ENCODE results near the gene OR1J2.

The OR1J2 gene, protein sequence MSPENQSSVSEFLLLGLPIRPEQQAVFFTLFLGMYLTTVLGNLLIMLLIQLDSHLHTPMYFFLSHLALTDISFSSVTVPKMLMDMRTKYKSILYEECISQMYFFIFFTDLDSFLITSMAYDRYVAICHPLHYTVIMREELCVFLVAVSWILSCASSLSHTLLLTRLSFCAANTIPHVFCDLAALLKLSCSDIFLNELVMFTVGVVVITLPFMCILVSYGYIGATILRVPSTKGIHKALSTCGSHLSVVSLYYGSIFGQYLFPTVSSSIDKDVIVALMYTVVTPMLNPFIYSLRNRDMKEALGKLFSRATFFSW

GRCh38 chr9:122510502-122510901, at the start of gene OR1J2:
Gene OR1J2, plus strand, starts transcription at chr9:122510802. Its CDS starts 0 bp downstream, at chr9:122510802.
- no peak within 1 kb of the TSS for H3K4me2 ChIP-seq (ENCODE audit: insufficient read depth, low read length)
- no peak within 1 kb of the TSS for H3K27ac ChIP-seq (ENCODE audit: low read length)

GRCh38 chr9:122463828-122464632, 46.6 kb upstream of the OR1J2 start:
- Histone ChIP-seq H4K20me1 (ENCODE audit: insufficient read depth, low read length) (no peaks in the 10 kb centered on the region), H3K36me3 (ENCODE audit: insufficient read depth, low read length) (no peaks in the 10 kb centered on the region), H3K9ac (ENCODE audit: low read depth, low read length) (peak overlapping the region; percentile 31; the same call in 1 of the 2 replicates), H3K27ac (ENCODE audit: low read length) (peak overlapping the region; percentile 37; the same call in 1 of the 2 replicates), H3K4me3 (ENCODE audit: low read depth in 1 of 2, low read length in 2 of 2) (peak overlapping the region in 1 of 2 experiments; percentile 54; a peak in 2 of 4 replicates), H3K4me2 (ENCODE audit: insufficient read depth, low read length) (peak overlapping the region; percentile 63), H3K27me3 (ENCODE audit: insufficient read depth, low read length, poor library complexity) (peaks cover 5% of the 10 kb centered on the region), H3K4me1 (ENCODE audit: insufficient read depth, low read length) (peaks cover 13% of the 10 kb centered on the region), H2AFZ (ENCODE audit: low read depth, low read length) (peak overlapping the region; percentile 70), H3K79me2 (ENCODE audit: insufficient read depth, low read length) (no peaks in the 10 kb centered on the region), H3K9me3 (ENCODE audit: insufficient read depth, low read length, severe bottlenecking) (no peaks in the 10 kb centered on the region)
- peak; percentile 27 for DNase-seq
- ATAC-seq (ENCODE audit: insufficient read depth, low read depth): peak; percentile 17; the same call in 1 of the 3 replicates
- peak; percentile 50 for TF ChIP-seq CTCF (IDR thresholded peaks at IDR 0.05; ENCODE audit: borderline replicate concordance, extremely low read depth, low read length, poor library complexity, severe bottlenecking)
- TF ChIP-seq EZH2 (IDR thresholded peaks at IDR 0.05; ENCODE audit: borderline replicate concordance, low read depth, low read length, severe bottlenecking): no peak

More at GRCh38 chr9:122510502-122510901, at the start of gene OR1J2:
- Histone ChIP-seq H3K36me3 (ENCODE audit: insufficient read depth, low read length) (no peaks in the 10 kb centered on the region), H3K4me1 (ENCODE audit: insufficient read depth, low read length) (no peaks in the 10 kb centered on the region), H2AFZ (ENCODE audit: low read depth, low read length) (no peak within 1 kb of the TSS), H3K9me3 (ENCODE audit: insufficient read depth, low read length, severe bottlenecking) (no peaks in the 10 kb centered on the region), H3K27me3 (ENCODE audit: insufficient read depth, low read length, poor library complexity) (no peaks in the 10 kb centered on the region), H3K79me2 (ENCODE audit: insufficient read depth, low read length) (no peaks in the 10 kb centered on the region), H4K20me1 (ENCODE audit: insufficient read depth, low read length) (no peaks in the 10 kb centered on the region), H3K9ac (ENCODE audit: low read depth, low read length) (no peak within 1 kb of the TSS), H3K4me3 (ENCODE audit: low read depth in 1 of 2, low read length in 2 of 2) (no peak within 1 kb of the TSS)
- ATAC-seq (ENCODE audit: insufficient read depth, low read depth): no peak
- no peak for DNase-seq
- TF ChIP-seq CTCF (IDR thresholded peaks at IDR 0.05; ENCODE audit: borderline replicate concordance, extremely low read depth, low read length, poor library complexity, severe bottlenecking): no peak
- TF ChIP-seq EZH2 (IDR thresholded peaks at IDR 0.05; ENCODE audit: borderline replicate concordance, low read depth, low read length, severe bottlenecking): no peak

GRCh38 chr9:122464633-122465567, 45.7 kb upstream of the OR1J2 start:
- Histone ChIP-seq H4K20me1 (ENCODE audit: insufficient read depth, low read length) (no peaks in the 10 kb centered on the region), H3K27ac (ENCODE audit: low read length) (peak overlapping the region; percentile 37; the same call in 1 of the 2 replicates), H3K4me2 (ENCODE audit: insufficient read depth, low read length) (peak overlapping the region; percentile 63), H3K9me3 (ENCODE audit: insufficient read depth, low read length, severe bottlenecking) (no peaks in the 10 kb centered on the region), H3K27me3 (ENCODE audit: insufficient read depth, low read length, poor library complexity) (peaks cover 5% of the 10 kb centered on the region), H3K9ac (ENCODE audit: low read depth, low read length) (peak overlapping the region; percentile 31), H2AFZ (ENCODE audit: low read depth, low read length) (peak overlapping the region; percentile 70), H3K79me2 (ENCODE audit: insufficient read depth, low read length) (no peaks in the 10 kb centered on the region), H3K4me1 (ENCODE audit: insufficient read depth, low read length) (peaks cover 13% of the 10 kb centered on the region), H3K36me3 (ENCODE audit: insufficient read depth, low read length) (no peaks in the 10 kb centered on the region), H3K4me3 (ENCODE audit: low read depth in 1 of 2, low read length in 2 of 2) (peak overlapping the region; percentile 8 to 54; a peak in 3 of 4 replicates)
- TF ChIP-seq CTCF (IDR thresholded peaks at IDR 0.05; ENCODE audit: borderline replicate concordance, extremely low read depth, low read length, poor library complexity, severe bottlenecking) (peak; percentile 83), EZH2 (IDR thresholded peaks at IDR 0.05; ENCODE audit: borderline replicate concordance, low read depth, low read length, severe bottlenecking) (no peak)
- DNase-seq (peak; percentile 71), ATAC-seq (ENCODE audit: insufficient read depth, low read depth) (peak; percentile 89)
